Dendritic cell treated with granulocyte-macrophage colony-stimulating factor and Interleukin-4, amounts not matched to agents 40 ng/mL and 50 ng/mL, for 4 days (primary cell): Measurements from ENCODE around the gene BANP.
"Not testable (repeated sequence)": the region's sequence is repeated elsewhere in the genome, so short reads cannot be mapped to it uniquely, and the experiment has no call there.

Experiments used
- H3K27ac Mint-ChIP-seq: one replicate; pipeline ENCODE4 v1.8.0; 2022; ENCODE audit warnings: mild to moderate bottlenecking, mixed read lengths
- H3K27me3 Mint-ChIP-seq: one replicate; pipeline ENCODE4 v1.8.0; 2022; ENCODE audit warnings: mild to moderate bottlenecking, mixed read lengths
- H3K36me3 Mint-ChIP-seq: one replicate; pipeline ENCODE4 v1.8.0; 2022; ENCODE audit warnings: low read depth, mixed read lengths
- H3K4me1 Mint-ChIP-seq: one replicate; pipeline ENCODE4 v1.8.0; 2022; ENCODE audit warnings: low read depth, mixed read lengths
- H3K4me3 Mint-ChIP-seq: one replicate; pipeline ENCODE4 v1.8.0; 2022; ENCODE audit warnings: mild to moderate bottlenecking, moderate library complexity, mixed read lengths
- H3K9me3 Mint-ChIP-seq: one replicate; pipeline ENCODE4 v1.8.0; 2022; ENCODE audit warnings: mixed read lengths
- intact Hi-C: fragments of 100-400 bp; cut with micrococcal nuclease; formaldehyde crosslinking; loops from one replicate; pipeline ENCODE4 v1.15.0; 2022

BANP gene

DNA sequence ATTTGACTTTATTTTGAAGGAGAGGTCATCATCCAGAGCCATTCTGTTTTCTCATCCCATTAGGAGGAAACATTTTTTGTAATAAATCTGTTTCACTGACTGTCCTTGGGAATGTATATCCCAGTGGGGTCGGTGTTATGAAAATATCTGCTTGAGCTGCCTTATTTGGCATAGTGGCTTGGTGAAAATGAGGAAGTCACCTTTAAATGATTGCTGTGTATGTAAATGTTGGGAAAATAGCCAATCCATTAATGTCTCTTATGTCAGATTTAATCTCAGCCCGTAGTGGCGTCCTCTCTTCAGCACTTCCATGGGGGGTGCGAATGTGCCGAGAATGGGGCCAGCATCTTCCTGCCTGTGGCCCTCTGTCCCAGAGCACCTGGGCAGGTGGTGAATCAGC is 57.6 kb downstream of the BANP start:
- H3K9me3 Mint-ChIP-seq: no peaks in the 10 kb centered on the region
- H3K4me3 Mint-ChIP-seq: no peak overlapping the region
- peaks cover 95% of the 10 kb centered on the region for H3K36me3 Mint-ChIP-seq
- intact Hi-C loops: loop anchor here (5.0 kb wide), 1 partner anchor 52 kb away; no protein-coding TSS in a partner anchor
- peaks cover 21% of the 10 kb centered on the region for H3K4me1 Mint-ChIP-seq
- H3K27ac Mint-ChIP-seq: no peak overlapping the region
- no peaks in the 10 kb centered on the region for H3K27me3 Mint-ChIP-seq

DNA sequence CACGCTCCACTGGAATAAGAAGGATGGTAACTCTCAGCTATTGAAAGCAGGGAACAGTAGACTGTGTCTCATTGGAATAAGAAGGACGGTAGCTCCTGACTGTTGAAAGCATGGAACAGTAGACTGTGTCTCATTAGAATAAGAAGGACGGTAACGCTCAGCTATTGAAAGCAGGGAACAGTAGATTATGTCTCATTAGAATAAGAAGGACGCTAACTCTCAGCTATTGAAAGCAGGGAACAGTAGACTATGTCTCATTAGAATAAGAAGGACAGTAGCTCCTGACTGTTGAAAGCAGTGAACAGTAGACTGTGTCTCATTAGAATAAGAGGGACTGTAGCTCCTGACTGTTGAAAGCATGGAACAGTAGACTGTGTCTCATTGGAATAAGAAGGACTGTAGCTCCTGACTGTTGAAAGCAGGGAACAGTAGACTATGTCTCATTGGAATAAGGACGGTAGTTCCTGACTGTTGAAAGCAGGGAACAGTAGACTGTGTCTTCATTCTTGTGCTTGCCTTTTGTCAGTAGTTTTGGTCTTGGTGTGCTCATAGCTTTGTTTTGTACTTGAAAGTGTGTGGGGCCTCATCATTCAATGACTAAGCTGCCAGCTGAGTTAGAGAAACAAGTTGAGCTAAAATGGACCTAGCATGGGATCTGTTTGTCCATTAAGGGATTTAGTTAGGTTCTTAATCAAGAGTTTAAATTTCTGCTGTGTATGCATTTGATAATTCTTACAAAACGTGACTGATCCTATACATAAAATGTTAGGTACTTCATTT is 58.5 kb downstream of the BANP start:
- Mint-ChIP-seq H3K9me3 (no peaks in the 10 kb centered on the region), H3K36me3 (peaks cover 95% of the 10 kb centered on the region), H3K27me3 (no peaks in the 10 kb centered on the region), H3K4me1 (peaks cover 21% of the 10 kb centered on the region), H3K27ac (no peak overlapping the region), H3K4me3 (no peak overlapping the region)
- intact Hi-C loops: loop anchor here (5.0 kb wide), 1 partner anchor 52 kb away; no protein-coding TSS in a partner anchor

DNA sequence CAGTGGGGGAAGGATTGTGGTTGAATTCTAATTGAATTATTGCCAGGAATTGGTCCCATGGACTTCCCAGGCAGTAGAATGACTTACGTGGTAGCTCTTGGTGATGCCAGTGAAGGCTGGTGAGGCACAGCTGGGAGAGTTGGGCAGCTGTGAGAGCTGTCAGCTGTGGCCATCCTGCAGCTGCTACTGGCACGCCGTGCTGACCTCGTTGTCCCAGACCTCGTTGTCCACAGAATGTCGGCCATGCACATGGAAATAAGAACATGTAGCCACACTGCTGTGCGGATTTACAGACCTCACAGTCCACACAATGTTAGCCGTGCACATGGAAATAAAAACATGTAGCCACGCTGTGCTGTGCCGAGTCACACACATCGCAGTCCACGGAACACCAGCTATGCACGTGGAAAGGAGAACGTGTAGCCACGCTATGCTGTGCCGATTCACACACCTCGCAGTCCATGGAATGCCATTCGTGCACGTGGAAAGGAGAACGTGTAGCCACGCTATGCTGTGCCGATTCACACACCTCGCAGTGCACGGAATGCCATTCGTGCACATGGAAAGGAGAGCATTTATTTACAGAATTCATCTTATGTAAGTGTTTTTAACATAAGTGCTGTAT is 59.2 kb downstream of the BANP start:
- no peaks in the 10 kb centered on the region for H3K9me3 Mint-ChIP-seq
- H3K27me3 Mint-ChIP-seq: no peaks in the 10 kb centered on the region
- intact Hi-C loops: no loop called here
- H3K27ac Mint-ChIP-seq: no peak overlapping the region
- peaks cover 14% of the 10 kb centered on the region for H3K4me1 Mint-ChIP-seq
- peaks cover 96% of the 10 kb centered on the region for H3K36me3 Mint-ChIP-seq
- no peak overlapping the region for H3K4me3 Mint-ChIP-seq

DNA sequence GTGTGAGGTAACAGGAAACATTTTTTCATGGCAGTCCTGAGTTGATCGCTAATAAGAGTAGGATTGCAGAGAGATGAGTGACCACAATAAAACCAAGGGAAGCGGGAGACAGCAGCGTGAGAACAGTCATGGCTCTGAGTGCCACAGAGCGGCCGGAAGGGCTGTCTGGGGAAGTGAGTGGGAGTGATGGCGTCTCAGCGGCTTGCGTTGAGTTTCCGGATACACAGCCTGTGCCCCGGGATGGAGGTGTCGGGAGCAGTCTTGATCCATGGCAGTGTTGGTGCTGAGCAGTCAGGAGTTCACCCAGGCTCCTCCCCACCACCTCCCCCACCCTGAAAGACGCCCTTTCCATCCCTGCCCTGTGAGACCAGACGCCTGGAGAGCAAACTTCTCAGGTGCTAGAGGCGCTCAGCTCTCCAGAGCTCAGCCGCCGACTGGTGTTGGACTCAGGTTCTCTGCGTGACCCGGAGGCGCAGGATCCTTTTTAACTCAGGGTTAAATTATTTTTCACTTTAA is 59.8 kb downstream of the BANP start:
- Mint-ChIP-seq H3K9me3 (no peaks in the 10 kb centered on the region), H3K36me3 (peaks cover 98% of the 10 kb centered on the region), H3K4me1 (peaks cover 8% of the 10 kb centered on the region), H3K4me3 (no peak overlapping the region), H3K27ac (no peak overlapping the region), H3K27me3 (no peaks in the 10 kb centered on the region)
- intact Hi-C loops: no loop called here

DNA sequence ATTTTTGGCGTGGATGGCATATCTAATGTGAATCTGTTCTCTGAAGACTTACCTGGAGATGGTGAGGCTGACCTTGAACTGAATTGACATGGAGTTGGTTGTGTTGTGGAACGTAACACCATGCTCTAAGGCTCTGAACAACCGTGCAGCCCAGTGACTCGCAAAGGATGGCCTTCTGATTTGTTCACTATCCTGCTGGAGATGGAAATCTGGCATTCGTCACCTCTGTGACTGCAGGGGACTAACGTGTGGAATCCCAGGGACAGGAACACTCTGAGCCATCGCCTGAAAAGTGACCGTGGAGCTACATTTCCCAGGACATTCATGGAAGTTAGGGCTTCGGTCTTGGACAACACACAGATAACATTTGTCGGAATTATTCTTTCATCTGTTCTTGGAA is 61.1 kb downstream of the BANP start:
- intact Hi-C loops: no loop called here
- no peak overlapping the region for H3K27ac Mint-ChIP-seq
- H3K27me3 Mint-ChIP-seq: no peaks in the 10 kb centered on the region
- no peaks in the 10 kb centered on the region for H3K9me3 Mint-ChIP-seq
- H3K4me3 Mint-ChIP-seq: no peak overlapping the region
- H3K36me3 Mint-ChIP-seq: peaks cover 98% of the 10 kb centered on the region
- peaks cover 7% of the 10 kb centered on the region for H3K4me1 Mint-ChIP-seq

DNA sequence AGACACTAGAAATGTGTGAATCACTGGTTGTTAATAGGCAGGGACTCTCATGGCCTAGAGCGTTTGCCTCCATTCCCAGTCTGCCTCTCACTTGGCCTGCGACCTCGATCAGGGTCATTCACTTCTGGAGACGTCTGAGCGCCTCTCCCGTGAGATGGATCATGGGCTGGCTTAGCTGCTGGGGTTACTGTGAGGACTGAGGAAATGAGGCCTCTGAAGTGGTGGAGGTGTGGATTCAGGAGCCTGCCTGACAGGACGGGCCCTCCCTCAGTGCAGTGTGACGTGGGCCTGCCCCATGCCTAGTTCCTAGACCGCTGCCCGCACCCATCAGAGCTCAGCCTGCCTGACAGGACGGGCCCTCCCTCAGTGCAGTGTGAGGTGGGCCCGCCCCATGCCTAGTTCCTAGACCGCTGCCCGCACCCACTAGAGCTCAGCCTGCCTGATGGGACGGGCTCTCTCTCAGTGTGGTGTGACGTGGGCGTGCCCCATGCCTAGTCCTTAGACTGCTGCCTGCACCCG is 61.9 kb downstream of the BANP start:
- H3K9me3 Mint-ChIP-seq: no peaks in the 10 kb centered on the region
- peaks cover 98% of the 10 kb centered on the region for H3K36me3 Mint-ChIP-seq
- H3K4me1 Mint-ChIP-seq: peaks cover 7% of the 10 kb centered on the region
- no peak overlapping the region for H3K4me3 Mint-ChIP-seq
- H3K27me3 Mint-ChIP-seq: no peaks in the 10 kb centered on the region
- H3K27ac Mint-ChIP-seq: no peak overlapping the region
- intact Hi-C loops: no loop called here

DNA sequence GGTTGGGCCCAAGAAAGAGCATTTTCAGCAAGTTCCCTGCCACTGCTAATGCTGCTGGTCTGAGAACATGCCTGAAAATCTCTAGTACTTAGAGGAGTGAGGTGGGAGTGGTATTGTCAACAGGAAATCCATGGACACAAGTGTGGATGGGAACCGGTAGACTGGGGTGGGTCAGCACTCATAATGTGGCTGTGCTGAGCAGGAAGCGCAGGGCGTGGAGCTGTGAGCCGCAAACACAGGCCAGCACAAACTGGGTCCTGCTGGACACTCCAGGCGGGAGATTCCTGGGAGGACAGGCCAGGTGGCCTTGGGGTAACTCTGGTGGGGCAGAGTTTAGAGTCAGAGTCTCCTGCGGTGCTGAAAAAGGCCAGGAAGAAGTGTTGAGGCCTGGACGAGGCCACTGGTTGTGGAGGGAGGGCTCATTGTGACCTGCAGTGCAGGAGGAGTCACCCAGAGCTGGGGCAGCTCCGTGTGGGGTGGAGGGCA is 62.6 kb downstream of the BANP start:
- Mint-ChIP-seq H3K4me3 (no peak overlapping the region), H3K27me3 (no peaks in the 10 kb centered on the region), H3K9me3 (no peaks in the 10 kb centered on the region), H3K4me1 (peaks cover 5% of the 10 kb centered on the region), H3K36me3 (peaks cover 100% of the 10 kb centered on the region), H3K27ac (no peak overlapping the region)
- intact Hi-C loops: no loop called here

DNA sequence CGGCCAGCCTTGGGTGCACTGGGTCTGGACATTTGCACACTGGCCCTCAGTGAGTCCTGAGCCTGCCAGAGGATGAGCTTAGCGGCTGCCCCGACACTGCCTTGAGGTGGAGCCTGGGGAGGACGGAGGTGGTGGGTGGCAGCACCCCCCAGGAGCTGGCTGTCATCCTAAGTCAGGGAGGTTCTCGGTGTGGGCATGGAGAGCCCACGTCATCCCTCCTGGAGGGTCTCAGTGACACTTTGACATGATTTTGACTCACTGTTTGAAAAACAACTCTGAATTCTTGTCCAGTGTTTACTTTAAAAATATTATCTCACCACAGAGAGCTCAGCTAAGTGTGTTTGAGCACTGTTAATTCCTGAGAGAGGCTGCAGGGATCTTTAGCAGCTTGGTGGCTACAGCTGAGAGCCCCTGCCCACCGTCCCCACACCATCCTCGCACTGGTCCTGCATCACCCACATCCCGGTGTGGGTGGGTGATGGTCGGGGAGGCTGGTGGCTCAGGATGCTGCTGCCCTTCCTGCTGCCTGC is 63.1 kb downstream of the BANP start:
- Mint-ChIP-seq H3K27me3 (no peaks in the 10 kb centered on the region), H3K36me3 (peaks cover 100% of the 10 kb centered on the region), H3K27ac (no peak overlapping the region), H3K9me3 (no peaks in the 10 kb centered on the region), H3K4me1 (no peaks in the 10 kb centered on the region), H3K4me3 (no peak overlapping the region)
- intact Hi-C loops: no loop called here

DNA sequence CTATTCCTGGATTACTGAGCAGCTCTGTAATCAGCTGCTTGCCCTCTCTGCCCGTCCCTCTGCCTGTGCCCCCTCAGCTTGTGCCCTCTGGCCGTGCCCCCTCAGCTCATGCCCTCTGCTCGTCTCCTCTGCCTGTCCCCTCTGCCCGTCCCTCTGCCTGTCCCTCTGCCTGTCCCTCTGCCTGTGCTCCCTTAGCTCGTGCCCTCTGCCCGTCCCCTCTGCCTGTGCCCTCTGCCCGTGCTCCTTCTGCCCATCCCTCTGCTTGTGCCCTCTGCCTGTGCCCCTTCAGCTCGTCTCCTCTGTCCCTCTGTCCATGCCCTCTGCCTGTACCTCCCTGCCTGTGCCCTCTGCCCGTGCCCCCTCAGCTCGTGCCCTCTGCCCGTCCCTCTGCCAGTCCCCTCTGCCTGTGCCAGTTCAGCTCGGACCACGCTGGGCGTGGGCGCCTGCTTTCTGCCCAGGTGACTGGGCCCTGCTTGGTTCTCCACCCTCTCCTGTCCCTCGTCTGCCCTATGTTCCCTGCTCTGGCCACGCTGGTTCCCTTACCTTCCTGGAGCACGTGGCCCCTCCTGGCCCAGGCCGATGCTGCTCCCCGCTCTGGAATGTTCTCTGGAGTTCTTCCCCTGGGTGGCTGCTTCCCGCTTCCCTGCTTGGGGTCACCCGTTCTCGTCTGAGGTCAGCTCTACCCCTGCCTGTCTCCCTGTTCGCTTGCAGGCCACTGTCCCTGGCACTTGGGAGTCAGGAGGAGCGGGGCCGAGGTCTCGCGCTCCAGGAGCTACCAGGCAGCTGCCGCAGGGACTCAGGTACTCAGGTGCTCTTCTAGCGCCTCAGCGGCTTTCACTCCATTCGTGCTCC is 63.9 kb downstream of the BANP start:
- Mint-ChIP-seq H3K36me3 (peaks cover 100% of the 10 kb centered on the region), H3K27ac (no peak overlapping the region), H3K4me3 (no peak overlapping the region), H3K9me3 (no peaks in the 10 kb centered on the region), H3K4me1 (no peaks in the 10 kb centered on the region), H3K27me3 (no peaks in the 10 kb centered on the region)
- intact Hi-C loops: no loop called here

DNA sequence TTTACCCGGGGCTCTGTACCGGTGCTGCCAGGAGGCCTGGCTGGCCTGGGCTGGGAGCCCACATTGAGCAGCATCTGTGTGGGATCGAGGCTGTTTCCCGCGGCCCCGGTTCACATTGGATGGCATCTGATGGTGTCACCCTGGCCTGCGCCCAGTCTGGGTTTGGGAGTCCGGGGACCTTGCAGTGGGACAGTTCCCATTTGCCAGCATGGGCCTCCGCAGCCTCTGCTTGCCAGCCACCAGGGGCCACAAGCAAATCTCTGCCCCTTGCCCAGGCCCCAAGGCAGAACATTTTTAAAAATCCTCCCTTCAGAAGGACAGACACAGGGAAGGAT is 64.5 kb downstream of the BANP start:
- Mint-ChIP-seq H3K27me3 (no peaks in the 10 kb centered on the region), H3K4me1 (no peaks in the 10 kb centered on the region), H3K9me3 (no peaks in the 10 kb centered on the region), H3K4me3 (no peak overlapping the region), H3K36me3 (peaks cover 100% of the 10 kb centered on the region), H3K27ac (no peak overlapping the region)
- intact Hi-C loops: no loop called here

DNA sequence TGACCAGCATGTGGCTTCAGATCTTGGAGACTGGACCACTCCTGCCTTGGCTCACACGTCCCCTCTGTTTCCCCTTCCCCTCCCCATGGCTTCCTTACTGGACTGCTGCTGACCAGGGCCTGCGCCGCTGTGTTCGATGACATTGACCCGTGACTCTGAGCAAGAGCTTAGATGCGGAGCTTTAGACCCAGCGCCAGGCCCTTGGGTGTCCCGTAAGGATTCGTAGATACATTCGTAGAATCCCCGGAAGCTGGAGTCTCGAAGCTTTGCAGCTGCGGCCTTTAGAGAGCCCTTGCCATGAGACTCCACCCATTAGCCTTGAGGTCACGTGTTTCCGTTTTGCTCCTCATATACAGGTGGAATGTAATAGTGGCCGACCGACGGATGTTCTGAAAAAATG is 65.2 kb downstream of the BANP start:
- H3K4me1 Mint-ChIP-seq, intact Hi-C loops, H3K27me3 Mint-ChIP-seq, H3K27ac Mint-ChIP-seq, H3K4me3 Mint-ChIP-seq, H3K9me3 Mint-ChIP-seq: not testable (repeated sequence)
- H3K36me3 Mint-ChIP-seq: peaks cover 98% of the 10 kb centered on the region

DNA sequence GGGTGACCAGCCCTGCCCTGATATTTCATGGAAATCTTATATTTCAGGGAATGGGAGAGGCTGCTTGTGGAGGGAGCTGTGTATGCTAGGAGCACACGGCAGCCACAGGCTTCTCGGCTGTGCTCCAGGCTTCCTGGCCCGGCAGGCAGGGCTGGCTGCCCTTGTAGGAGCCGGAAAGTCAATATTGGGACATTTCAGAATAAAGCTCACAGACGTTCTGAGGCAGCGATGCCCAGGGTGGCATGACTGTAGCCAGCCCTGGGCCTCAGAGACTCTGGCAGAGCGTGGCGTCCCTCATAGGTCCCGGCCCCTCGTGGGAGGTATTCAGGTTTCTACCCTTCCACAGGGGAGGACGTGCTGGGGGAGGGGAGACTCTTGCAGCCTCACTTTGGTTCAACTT is 65.7 kb downstream of the BANP start:
- no peaks in the 10 kb centered on the region for H3K27me3 Mint-ChIP-seq
- H3K9me3 Mint-ChIP-seq: no peaks in the 10 kb centered on the region
- no peak overlapping the region for H3K27ac Mint-ChIP-seq
- no peaks in the 10 kb centered on the region for H3K4me1 Mint-ChIP-seq
- peaks cover 97% of the 10 kb centered on the region for H3K36me3 Mint-ChIP-seq
- intact Hi-C loops: no loop called here
- no peak overlapping the region for H3K4me3 Mint-ChIP-seq

DNA sequence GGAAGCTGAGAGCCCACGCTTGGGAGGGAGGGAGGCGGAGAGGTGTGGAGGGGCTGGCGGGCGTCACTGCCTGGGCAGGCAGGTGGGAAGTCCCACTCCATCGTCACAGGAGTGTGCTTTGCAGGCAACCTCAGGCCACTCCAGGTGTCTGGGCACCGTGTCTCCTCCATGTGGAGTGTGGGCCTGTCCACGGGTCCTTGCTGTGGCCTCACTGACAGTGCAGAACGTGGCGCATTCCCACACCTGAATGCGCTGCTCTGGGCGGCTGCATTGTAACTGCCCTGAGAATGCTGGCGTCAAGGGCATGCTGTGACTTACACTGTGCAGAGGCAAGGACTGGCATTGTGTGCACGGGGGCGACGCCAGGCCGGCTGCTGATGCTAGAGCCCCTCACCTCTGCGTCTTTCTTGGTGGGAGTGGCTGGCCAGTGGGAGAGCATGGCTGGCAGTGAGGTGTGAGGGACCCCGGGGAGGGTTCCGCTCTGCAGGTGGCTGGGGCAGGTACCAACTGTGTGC is 66.4 kb downstream of the BANP start:
- H3K27me3 Mint-ChIP-seq: no peaks in the 10 kb centered on the region
- peaks cover under 1% of the 10 kb centered on the region for H3K4me1 Mint-ChIP-seq
- no peak overlapping the region for H3K27ac Mint-ChIP-seq
- peaks cover 97% of the 10 kb centered on the region for H3K36me3 Mint-ChIP-seq
- H3K4me3 Mint-ChIP-seq: no peak overlapping the region
- no peaks in the 10 kb centered on the region for H3K9me3 Mint-ChIP-seq
- intact Hi-C loops: no loop called here
